PC-9 (cell line): ENCODE measurements around the gene TLR4.

Source experiments
- EZH2 ChIP-seq: fragments of 200-600 bp; sonication (generic); IDR thresholded peaks from 2 replicates; pipeline ENCODE4 v1.8.0; 2017; ENCODE audit warnings: antibody characterized with exemption, low read depth
- TF ChIP-seq, protein P1 (sequence below): fragments of 200-600 bp; sonication (generic); conservative IDR thresholded peaks from 2 replicates; pipeline ENCODE4 v1.6.1; 2017; ENCODE audit warnings: mixed run types, antibody characterized with exemption, mild to moderate bottlenecking, moderate library complexity

GRCh38 chr9:117671468-117671867 lies 32.7 kb upstream of the TLR4 start:
- TF ChIP-seq, protein P1, sequence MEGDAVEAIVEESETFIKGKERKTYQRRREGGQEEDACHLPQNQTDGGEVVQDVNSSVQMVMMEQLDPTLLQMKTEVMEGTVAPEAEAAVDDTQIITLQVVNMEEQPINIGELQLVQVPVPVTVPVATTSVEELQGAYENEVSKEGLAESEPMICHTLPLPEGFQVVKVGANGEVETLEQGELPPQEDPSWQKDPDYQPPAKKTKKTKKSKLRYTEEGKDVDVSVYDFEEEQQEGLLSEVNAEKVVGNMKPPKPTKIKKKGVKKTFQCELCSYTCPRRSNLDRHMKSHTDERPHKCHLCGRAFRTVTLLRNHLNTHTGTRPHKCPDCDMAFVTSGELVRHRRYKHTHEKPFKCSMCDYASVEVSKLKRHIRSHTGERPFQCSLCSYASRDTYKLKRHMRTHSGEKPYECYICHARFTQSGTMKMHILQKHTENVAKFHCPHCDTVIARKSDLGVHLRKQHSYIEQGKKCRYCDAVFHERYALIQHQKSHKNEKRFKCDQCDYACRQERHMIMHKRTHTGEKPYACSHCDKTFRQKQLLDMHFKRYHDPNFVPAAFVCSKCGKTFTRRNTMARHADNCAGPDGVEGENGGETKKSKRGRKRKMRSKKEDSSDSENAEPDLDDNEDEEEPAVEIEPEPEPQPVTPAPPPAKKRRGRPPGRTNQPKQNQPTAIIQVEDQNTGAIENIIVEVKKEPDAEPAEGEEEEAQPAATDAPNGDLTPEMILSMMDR = no peak
- no peak for TF ChIP-seq EZH2
